Astrocyte of the hippocampus (primary cell): ENCODE data around the gene LAMC2.

Experiments
- DNase-seq: peaks from one replicate; pipeline ENCODE4 v3.0.0; 2011; ENCODE audit warnings: low read depth, low spot score

LAMC2 gene

DNA sequence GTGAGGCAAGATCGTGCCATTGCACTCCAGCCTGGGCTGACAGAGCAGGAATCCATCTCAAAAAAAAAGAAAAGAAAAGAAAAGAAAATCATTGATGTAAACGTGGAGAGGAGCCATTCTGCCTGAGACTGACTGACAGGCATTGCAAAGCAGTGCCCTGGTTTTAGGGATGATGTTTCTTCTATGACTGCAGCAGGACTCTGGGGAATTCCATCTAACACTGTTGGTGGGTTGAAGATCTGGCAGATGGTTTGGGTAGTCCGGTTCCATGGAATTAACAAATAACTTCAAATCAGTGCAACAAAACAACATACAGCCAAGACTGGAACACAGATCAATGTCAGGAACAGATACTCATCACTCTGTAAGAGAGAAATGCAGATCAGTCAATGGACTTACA, 17.8 kb upstream of the LAMC2 start:
- no peak for DNase-seq

DNA sequence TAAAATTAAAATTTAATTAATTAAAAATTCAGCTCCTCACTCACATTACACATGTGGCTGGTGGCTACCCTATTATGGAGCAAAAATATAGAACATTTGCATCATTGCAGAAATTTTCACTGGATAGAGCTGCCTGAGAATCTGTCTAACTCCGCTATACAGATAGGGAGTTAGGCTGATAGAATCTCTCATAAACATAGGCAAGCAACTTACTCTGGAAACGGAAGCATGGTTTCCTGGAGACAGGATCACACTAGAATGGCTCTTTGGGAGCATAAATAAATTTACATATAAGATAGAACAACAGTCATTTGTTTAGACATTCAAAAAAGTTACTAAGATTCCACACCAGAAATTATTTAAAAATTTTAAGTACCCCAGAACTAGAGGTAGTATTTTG, 12.2 kb upstream of the LAMC2 start:
- no peak for DNase-seq

DNA sequence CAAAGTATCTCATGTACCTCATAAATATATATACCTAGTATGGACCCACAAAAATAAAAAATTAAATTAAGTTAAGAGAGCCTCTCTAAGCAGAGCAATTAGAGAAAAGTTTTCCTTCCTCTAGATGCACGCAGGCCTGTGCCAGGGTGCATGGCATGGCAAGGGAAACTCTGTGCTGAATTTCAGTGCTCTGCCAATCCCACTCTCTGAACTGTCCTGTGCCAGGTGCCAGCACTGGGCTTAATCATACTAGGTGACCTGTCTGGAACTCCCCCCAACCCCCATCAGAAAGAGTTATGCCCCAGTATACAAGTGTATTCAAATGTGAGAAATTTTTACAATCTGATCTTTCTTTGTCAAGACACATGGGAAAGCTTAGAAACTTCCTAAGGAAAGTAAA, 10.4 kb upstream of the LAMC2 start:
- no peak for DNase-seq

DNA sequence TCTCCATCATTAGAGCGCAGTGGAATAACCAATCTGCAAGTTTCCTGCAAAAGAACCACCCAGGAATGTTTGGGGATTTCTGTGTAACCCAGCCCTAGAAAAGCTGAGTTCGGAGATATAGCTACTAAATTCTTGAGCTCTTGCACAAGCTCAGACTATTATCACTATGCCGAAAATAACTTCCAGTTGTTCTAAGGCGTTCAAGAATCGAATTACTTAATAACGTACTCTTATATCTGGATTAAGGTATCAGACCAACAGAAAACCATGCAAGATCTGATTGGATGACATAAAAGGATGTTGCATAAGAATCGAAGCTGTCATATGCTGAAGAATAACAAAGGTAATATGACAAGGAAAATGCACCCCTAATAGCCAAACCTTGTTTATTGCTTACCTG, 7.5 kb upstream of the LAMC2 start:
- DNase-seq: no peak

DNA sequence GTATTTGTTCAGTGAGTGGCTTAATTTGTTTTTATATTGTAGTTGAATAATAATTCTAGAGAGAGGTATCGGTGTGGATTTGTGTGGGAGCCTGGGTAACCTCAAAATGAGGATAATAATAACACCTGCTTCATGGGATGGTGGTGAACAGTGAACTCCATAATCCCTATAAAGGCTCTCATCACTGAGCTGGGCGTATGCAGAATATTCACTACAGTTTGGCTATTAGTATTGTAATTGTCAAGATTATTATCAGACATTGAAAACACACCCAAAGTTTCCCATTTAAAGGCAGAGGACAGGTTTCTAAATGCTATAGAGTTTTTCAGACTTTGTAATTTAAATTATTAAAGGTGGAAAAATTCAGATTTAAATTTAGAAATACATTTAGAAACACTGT, 7.0 kb upstream of the LAMC2 start:
- DNase-seq: no peak

DNA sequence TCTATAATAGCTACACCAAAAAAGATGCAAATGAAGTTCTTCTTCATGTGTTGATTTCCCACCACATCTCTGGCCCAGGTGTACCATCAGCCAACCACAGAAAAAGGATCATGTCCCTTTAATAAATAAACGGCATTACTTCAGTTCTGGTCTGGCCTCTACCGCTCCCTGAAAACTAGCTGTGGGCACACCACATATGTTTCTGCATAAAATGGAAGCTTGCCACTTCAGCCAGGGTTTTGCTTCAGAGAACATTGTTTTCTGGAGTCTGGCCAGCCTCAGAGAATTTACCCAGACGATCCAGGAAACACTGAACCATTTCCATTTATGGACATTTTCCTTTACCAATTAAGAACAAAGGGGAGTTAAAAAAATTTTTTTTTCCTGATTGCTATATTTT, 5.8 kb upstream of the LAMC2 start:
- DNase-seq: peak; percentile 96

DNA sequence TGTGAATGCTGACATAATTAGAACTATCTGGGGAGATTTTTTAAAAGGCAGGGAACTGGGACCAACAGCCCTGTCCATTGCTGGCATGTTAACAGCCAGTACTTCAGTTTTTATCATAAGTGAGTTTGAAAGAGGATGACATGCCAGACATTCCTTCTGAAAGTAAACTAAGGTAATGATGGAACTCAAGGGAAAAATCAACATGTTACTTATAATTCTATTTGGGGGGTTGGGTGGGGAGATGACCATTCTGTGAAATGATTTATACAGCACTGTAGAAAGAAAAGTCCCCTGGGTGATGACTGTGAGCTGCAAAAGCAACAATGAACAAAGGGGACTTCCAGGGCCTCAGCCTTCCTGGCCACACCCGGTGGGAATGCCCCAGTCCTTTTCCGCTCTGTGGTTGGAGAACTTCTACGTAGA, 5.4 kb upstream of the LAMC2 start:
- DNase-seq: peak; percentile 88

DNA sequence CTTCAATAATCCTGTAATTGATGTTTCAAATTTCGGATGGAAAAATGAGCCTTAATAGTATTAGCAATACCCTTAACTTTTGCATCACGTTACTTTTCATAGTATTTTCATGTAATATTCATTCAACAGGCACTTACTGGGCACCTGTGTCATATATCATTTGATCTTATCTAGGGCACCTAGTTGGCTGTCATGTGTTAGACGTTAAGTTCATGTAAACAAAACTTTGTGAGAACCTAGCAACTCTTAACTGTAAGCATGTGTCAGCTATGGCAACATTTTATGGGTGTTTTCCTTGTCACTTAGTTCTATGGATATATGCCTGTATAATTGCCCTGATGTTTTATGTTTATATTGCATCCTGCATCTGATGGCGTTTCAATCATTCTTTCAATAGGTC, 777 bp downstream of the LAMC2 start:
- DNase-seq: no peak

DNA sequence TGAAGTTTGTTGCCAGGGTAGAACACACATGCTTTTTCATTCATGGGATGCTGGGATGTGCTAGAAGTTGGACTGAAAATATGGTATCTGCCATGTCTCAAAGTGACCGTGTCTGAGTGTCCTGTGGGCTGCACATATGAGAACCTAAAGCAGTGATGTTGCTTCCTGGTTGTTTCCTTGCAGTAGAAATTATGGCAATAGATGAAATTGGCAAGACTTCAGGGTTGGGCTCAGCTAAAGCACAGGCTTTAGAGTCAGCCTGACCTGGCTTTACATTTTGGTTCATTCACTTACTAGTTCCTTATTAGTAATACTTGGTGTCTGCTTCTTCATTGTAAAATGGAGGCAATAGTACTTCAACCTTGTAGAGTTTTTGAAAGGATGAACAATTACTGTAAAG, 2.2 kb downstream of the LAMC2 start:
- no peak for DNase-seq

DNA sequence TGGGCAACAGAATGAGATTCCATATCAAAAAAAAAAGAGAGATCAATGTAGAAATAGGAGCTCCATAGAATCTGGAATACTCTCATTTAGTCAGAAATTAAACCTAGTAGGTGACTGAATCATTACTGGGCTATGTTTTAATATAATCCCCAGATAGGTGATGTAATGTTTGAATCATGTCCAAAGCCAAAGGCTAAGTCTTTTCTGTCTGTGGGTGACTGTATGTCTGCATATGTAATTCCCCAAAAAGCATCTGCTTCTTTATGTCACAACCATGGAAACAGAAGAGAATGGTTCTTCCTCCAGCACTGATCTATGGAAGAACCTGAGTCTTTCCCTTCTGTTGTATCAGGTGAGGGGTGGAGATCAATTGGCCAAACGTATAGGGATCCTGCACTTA, 5.8 kb downstream of the LAMC2 start:
- peak; percentile 72 for DNase-seq

DNA sequence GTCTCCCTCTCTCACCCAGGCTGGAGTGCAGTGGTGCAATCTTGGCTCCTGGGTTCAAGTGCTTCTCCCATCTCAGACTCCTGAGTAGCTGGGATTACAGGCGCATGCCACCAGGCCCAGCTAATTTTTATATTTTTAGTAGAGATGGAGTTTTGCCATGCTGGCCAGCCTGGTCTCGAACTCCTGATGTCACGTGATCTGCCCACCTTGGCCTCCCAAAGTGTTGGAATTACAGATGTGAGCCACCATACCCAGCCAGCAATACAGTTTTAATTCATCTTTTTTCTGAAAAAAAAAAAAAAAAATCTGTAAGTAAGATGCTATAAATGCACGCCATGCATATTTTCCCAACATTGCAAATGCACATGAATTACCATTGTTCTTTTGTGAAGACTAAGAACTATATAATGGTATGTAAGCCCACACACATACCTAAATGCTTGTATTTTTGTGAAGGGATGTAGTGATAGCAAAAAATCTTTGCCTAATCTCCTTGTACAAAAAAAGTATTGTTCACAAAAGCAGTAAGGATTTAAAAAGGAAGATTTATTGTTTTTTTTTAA, 8.0 kb downstream of the LAMC2 start:
- no peak for DNase-seq

DNA sequence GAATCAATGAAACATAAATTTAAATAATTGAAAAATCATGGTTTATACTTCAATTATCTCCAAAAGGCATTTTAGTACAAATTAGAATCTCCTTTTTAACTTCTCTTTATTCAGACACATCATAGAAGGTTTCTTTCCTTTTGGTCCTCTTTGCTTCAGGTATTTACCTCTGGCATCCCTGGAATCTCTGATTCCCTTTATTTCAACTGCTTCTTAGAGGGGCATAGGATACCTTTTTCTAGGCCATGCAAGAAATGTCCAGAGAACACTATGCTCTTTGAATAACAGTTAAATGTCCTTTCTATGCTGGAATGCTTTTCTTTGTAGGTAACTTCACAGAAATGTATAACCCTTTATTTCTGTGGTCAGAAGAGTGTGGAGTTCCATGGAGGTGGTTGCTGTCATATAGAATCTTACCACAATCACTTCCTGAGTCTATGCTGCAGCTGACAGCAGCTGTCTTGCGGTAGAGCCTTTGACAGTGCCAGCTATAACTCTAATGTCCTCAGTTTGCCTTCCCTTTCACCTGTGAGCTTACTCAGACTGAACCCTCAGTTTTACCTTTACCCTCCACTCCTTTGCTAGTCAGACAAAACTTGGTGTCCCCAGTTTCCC, 8.6 kb downstream of the LAMC2 start:
- DNase-seq: peak; percentile 12

DNA sequence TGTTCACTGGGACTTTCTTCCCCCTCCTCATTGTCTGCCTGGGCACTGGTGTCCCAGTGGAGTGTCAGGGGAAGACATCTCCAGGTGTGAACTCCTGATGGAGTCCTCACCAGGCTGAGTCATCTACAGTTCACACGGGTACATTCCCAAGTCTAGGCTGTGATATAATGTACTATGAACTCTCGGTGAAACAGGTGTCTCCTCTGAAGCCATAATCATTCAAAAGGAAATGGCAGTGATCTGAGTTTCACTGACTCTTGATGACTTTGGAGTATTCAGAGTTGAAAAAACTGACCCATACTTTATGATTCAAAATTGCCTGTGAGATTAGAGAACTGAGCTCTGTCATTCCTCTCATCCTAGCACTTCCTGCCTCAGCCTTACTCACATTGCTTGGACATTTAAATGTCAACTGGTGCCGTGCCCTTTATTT, 9.1 kb downstream of the LAMC2 start:
- no peak for DNase-seq

DNA sequence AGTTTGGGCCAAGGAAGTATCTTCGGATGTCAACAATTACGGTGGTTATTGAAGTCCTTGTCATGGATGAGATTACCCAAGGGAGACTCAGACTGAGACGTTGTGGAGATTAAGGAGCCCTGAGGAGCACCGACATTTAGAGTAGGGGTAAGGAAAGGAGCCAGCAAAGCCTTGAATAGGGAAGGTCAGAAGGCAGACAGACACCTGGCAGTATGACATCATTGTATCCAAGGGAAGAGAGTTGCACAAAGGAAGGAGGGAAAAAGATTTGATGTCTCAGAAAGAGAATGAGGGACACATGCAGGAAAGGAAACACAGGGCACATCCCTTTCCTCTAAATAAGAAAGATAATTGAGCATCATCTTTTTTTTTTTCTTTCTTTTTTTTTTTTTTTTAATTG, 11.7 kb downstream of the LAMC2 start:
- no peak for DNase-seq

DNA sequence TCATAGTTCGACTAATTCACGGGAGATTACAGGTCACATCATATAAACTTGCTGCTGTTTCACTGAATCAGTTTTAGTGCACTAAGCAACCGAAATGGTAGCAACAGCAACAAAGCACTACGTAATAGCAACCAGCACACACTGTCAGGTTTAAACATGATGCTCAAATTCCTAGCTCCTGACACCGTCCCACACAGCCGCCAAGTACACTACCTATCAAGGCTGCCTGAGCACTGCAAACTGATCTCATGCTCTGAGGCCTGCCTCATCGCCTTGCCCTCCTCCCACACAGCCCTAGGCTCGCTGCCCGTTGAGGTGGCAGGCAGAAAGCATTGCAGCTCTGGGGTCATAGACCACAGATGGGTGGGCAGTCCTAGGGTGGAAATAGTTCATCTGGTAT, 12.4 kb downstream of the LAMC2 start:
- peak; percentile 81 for DNase-seq

DNA sequence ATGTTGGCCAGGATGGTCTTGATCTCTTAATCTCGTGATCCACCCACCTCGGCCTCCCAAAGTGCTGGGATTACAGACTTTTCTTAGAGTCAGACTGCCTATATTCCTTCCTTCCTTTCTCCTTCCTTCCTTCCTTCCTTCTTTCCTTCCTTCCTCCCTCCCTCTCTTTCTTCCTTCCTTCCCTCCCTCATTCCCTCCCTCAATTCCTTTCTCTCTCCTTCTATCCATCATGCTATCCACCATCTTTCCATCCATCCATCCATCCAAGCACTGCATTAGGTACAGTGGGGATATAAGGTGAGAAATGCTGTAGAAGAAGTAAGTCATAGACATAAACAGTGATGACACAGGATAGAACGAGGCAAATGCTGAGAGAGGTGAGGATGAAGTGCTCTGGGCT, 13.2 kb downstream of the LAMC2 start:
- DNase-seq: no peak

DNA sequence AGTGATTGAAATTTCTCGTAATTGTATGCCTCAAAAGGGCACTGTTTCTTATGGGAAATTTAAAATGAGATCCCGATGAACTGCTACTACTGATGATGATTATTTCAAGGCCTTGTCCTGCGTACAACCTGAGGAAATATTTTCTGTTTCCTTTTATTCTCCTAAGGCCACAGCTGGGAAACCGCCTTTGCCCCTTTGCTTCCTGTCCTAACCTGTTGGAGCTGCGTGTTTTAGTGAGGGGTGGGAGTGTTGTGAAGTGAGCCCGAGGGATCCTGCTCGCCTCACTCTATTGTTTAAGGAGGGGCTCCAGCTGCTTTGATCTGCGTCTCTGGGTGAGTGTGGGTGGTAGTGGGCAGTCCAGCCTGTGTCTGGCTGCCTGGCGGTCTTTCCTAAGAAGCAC, 14.4 kb downstream of the LAMC2 start:
- no peak for DNase-seq

DNA sequence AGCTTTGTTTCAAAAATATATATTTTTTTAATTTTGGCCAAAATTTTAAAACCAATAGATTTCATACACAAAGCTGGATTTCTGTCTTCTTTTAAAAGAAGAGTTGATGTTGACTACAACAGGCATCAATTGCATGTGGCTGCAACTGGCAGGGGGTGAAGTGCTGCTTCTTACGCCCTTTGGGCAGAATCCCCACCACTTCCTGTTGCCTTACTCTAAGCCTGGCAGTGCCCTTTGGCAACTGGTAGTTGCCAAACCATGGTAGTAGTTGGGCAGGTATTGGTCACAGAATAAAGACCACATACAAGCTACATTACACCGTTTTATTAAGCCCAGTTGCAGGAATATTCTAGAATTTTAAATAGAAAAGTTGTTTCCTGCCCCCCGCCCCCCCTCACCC, 17.0 kb downstream of the LAMC2 start:
- DNase-seq: no peak

DNA sequence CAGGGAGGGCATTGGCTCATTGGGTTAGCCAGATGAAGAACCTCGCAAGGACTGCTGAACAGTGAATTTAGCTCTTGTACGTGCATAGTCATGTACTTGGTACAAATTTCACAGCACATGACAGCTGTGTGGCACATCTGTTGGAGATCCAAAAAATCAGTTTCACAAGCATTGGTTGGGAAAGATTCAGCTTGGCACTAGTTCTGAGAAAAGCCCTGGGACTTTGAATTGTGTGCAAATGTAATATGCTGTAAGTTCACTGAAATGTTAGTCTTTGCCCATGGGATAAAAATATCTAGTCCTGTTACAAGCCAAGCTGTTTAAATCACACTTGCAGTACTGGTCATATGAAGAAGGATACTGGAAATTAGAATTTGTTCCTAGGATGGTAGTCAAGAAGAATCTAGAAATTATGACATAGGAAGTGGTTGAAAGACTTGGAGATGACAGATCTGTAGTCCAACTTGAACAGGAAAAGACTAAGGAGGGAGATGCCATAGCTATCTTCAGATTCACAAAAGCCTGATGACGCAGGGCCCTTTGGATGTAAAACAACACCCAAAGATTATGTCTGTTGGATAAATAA, 19.2 kb downstream of the LAMC2 start:
- no peak for DNase-seq

DNA sequence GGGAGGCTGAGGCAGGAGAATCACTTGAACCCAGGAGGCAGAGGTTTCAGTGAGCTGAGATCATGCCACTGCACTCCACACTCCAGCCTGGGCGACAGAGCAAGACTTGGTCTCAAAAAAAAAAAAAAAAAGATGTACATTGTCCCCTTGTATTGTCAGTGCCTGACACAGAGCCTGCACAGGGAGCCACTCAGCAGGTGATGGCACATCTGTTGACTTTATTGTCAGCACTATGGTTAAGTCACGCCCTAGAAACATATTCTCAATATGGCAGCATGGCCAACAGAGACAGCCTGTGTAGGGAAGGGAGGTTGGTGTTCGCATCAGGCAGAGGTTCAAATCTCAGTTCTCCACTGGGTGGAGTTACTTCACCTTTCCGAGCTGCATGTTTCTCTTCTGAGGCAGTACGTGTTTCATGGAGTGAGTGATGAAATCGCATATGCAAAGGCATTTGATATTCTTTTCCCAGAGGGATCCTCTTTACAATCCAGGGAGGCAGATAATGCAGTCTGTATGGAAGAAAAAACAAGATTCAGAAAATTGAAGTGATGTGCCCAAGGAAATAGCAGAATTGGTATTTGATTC, 20.6 kb downstream of the LAMC2 start:
- DNase-seq: no peak

DNA sequence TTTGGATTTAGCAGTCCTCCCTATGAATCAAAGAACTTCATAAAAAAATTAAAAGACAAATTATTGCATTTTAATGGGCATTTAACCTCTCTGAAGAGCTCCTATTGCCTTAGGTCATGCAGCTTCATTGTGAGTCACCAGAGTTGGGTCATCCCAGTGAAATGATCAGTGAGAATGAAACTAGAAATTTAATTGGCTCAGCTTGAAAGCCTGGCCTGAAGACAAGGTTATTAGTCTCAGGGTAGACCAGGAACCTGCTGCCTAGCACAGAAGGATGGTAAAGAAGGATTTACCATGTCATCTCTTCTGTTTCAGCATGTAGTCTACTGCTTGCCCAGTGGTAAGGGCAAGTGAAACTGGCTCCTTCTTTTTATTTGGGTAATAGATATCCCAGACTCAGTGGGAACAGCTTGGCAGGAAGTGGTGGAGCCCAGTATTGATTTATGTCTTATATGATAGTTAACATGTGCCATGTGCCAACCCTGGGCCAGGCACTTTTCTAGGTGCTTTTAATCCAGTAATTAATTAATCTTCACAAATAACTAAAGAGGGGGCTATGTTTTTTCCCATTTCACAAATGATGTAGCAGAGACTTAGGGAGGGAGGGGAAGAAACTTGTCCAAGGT, 23.6 kb downstream of the LAMC2 start:
- peak; percentile 54 for DNase-seq

DNA sequence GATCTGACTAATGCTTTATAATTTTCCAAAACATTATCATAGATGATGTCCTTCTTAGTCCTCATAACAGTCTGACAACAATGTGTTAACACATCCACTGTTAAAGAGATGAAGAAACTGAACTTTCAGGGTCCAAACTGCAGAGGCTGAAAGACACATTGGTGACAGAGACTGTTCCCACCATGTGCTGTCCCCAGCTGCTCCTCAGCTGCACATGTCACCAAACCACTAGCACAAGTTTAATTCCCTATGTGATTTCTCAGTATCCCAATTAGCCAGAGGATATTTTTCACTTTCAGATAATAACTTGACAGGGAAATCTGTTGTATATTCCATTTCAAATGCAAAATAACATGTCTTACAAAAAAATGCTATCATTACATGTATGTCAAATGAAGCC, 24.6 kb downstream of the LAMC2 start:
- DNase-seq: no peak

DNA sequence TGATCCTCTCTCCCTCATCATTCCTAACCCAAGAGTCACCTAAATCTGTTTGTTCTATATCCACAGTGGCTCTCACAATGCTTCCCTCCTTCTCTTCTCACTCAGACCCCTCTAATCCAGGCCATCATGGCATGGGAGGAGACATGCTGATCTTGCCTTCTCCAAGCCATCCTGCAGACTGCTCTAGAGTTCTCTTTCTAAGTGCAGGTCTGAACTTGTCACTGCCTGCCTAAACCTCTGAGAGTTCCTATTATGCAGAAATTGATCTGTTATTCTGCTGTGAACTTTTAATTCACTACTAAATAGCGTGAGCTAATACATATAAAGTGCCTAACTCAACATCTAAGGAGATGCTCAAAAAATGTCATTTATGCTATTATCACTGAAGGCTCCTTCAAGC, 26.8 kb downstream of the LAMC2 start:
- DNase-seq: no peak
